ENCODE data around the gene TMEM132C.

TMEM132C gene

DNA sequence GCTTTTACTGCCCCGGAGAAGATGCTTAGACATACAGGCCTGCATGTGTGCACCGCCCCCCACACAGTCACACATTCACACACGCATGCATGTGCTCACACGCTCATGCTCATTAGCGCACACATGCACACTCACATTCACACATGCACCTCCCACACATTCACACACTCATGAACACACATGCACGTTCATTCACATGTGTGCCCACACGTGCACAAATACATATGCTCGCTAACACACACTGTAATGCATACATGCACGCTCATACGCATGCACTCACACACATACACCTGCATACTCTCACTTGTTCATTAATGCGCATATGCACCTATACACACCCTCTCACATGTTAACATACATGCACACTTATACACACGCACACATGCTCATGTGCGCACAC lies 21.9 kb downstream of the TMEM132C start:
- no peak for DNase-seq

DNA sequence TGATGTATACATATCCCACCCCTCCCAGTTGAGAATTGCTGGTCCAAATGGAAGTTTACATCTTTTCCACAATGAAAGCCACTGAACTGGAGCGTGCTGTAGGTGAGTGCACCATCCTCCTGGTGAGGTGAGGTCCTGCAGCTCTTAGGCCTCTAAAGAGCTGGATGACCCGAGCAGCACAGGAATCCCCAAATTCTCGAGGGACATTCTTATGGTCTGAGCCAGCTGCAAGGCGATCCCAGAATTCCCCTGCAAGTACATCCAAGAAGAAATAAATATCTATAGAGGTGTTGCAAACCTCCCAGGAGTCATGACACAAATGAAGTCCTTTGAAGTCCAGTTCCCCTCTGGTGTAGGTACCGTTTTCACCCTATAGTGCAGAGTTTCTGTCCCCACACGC lies 24.0 kb downstream of the TMEM132C start:
- no peak for DNase-seq

DNA sequence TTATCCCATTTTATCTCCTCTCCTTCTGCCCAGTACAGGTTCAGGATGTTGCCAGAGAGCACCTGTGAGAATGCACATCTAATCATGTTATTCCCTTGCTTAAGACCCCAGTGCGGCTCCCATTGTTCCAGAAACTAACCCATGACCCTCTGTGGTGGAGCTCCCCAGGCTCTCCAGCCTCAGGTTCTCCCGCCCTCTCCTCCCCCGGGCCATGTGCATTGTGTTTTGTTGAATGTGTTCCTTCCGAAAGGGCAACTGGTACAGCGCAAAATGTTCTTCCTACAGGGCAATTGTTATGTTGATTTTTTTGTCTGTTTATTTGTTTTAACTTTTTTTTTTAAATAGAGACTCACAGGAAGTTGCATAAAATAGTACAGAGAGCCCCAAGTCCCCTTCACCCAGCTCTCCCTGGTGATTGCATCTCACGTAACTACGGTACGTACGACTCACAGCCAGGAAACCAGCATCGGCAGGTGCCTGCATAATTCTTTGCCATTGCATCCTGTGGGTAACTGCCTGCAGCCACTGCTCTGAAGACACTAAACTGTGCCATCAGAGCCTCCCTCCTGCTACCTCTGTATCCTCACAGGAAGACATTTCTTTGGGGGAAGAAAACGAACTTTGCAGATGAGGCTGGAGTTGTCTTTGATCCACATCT lies 31.2 kb downstream of the TMEM132C start:
- DNase-seq: no peak

DNA sequence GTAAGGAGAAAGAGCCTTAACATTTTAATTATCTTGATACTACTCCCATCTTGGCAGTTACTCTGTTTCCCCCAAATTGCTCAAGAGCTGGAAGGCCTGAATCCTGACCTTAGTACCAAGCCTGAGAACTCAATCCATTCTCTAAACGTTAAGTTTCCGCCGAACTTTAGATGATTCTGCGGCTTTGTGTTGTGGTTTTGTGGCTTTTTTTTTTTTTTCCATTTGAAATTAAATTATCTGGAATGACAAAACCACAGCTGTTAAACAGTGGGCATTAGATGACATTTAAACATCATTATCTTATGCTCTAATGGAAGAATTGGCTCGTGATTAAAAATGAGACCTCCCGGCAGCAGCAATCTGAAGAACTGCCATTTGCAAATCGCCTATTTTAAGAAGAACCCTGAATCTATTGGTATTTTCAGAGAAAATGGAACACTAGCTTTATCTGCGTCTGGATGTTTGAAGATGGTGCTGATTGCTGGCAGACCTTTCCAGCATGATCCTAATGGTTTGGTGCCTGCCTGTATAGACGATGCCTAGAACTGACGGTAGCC lies 38.4 kb downstream of the TMEM132C start:
- DNase-seq: no peak

DNA sequence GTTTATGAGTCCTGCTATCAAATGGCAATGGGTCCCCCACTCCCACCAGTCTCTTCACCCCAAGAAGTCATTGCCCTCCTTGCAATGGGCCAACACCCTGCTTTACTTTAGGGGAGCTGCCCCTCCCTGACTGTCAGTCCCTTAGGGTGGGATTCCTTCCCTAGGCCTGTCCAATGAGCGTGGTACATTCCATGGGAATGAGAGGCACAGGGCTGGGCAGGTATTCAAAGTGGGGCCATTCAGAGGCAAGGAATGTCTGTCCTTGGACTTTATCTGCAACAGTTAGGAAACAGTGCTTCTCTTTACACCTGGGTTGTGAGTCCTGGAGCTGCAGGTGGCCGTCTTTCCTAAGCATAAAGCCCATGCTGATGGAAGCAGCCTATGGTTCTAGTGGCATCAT lies 40.8 kb downstream of the TMEM132C start:
- DNase-seq: no peak

DNA sequence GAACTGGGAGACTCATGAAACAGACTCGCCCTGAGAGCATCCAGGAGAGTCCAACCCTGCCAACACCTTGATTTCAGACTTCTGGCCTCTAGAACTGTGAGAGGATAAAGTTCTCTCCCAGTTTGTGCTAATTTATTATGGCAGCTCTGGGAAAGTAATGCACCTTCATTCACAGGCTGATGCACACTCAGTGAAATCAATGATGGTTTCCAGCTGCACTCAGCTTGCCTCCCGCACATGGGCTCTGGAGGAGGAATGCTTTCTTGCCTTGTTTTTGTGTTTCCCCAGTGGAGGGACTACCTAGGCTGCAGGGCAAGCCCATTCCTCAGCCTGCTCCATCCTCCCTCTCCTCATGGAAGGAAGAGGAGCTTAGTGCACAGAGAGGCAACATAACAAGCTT lies 45.7 kb downstream of the TMEM132C start:
- DNase-seq: no peak

DNA sequence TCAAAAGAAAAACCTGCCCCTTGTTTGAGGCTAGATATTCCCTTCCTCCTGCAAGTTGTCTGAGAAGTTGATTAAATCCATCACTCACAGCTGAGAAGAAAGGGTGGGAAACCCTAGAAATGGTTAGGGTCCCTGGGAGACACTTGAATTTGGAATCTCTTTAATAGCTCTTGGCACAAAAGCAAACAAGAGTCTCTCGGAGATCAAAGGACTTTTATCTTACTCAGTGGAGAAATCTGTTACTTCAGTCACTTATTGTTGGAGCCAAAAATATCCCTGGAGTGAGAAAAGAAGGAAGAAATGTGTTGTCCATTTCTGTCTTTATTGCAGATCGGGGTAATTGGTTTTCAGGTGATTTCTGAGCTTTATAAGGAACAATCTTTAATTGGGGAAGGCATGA lies 47.0 kb downstream of the TMEM132C start:
- DNase-seq: no peak

DNA sequence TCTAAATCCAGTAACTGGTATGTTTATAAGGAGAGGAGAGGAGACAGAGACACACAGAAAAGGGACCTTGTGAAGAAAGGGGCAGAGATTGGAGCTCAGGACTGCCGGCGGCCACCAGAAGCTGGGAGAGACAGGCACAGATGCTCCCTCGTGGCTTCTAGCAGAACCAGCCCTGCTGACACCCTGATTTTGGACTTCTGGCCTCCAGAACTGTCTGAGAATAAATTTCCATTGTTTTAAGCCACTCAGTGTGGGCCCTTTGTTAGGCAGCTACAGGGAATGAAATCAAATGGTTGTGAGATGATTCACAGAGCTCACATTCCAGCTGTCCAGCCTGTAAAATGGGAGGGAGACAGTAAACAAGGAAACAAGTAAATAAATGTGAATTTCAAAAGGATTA lies 47.6 kb downstream of the TMEM132C start:
- no peak for DNase-seq

DNA sequence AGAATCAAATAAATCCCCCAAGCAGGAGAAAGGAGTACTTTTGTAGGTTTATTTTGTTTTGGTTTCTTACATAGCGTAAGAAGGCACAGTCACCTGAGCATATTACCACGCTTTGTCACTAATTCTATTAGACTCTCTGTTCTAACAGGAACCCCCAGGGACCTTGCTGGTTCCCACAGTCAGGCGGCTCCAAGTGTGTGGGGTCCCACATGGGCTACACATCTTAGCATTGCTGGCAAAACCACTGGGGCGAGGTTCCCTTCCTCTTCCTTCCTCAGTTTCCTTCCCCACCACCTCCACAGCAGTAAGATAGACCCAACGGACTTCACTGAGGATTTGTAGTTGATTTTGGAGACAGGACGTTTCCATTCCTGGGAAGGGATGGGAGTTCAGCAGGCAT lies 49.1 kb downstream of the TMEM132C start:
- DNase-seq: no peak

DNA sequence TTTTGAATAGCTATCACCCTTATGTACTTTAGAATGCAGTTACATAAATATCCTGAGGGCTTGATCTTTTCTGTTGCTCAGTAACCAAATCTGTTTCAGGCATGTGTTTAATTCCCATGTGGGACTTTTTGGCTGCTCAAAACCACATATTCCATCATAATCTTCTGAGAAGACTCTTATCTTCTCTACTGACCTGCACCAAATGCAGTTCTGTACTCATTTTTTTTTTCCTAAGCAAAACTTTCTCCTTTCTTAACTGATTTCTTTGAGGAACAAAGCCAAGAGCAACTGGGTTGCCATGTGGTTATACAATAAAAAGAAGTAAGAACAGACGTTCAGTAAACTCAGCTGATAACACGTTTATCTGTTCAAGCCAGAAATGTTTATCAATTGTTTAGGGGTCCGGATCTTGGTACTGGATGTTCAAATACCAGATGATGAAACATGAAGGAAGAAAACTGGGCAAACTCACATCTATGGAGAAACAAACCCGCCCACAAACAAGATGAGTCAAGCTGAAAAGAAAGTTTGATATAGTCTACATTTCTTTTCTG lies 50.1 kb downstream of the TMEM132C start:
- DNase-seq: no peak

DNA sequence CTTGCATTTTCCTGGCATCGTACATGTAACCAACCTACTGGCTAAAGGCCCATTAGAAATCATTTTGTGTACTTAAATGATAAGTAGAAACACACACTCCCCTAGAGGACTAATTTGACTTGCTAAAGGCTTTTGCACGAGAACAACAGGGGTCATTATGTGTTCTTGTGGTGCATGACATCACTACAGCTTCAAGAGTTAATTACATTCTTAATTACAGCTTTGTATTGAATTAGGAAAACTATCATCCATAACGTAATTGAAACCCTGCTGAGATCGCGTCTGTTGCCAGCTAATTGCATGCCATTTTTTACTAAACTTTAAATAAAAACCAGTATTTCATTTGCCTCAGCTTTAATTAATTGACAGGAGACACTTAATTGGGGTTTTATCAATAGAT lies 51.4 kb downstream of the TMEM132C start:
- DNase-seq: no peak

DNA sequence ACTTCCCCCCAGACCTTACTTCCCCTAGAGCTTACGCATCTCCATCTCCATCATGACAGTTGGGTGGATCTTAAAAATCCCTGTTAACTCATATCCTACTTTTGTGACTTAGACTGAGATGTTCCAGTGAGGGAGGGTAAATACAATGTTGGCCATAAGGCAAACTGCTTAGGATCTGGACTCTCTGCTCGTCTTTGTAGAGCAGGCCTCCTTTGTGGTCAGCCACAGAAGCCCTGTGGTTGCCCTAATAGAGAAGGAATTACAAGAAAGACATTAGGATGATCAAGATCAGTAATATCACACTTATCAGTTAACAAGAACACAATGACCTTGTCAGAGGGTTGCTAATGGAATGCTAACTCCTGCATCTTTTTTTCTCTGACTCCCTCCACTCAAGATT lies 52.0 kb downstream of the TMEM132C start:
- no peak for DNase-seq

DNA sequence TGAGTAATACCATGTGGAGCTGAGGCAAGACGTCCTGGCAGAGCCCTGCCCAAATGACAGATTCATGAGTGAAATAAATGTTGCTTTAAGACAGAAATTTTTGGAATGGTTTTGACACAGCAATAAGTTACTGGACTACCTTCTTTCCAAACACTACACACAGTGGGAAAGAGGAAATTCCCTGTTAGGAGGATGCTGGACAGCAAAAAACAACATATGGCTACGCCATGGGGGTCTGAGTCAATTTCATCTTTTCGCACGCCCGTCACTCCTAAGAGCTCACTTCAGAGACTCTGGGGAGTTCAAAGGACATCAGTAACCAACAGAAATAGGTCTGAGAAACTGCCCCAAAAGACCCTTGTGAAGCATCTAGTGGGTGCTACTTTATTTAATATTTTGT lies 55.4 kb downstream of the TMEM132C start:
- DNase-seq: no peak

DNA sequence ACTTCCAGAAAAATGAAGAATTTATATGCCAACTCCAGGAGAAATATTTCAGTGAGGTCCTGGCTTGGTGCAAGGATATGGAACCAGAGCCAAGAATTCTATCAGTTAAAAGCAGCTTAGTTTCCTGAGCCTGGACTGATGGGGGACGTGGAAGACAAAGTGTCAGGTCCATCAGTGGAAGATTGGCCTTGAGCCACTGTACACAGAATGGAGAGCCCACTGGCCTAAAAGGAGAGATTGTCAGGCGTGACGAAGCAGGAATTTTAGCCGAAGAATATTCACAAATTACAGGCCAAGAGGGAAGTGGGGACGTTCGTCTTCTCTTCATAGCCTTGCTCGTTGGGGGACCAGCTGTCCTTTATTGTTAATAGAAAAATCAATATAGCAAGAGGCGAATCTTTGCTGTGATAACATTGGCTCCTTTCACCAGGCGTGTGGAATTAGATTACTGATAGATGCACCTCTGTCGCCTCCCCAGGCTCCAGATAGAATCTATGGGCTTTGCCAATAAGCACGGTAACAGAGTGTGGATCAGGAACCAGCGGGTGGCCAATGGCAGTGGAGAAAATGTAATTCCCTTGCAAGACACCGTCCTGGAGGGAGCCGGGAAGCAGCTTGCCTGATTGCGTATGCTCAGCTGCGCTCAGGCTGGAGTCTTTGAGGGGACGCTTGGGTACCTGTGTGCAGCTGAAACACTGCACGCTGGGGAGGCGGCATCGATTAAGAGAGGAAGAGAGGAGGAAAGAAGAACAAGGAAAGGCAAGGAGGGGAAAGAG lies 56.4 kb downstream of the TMEM132C start:
- no peak for DNase-seq

DNA sequence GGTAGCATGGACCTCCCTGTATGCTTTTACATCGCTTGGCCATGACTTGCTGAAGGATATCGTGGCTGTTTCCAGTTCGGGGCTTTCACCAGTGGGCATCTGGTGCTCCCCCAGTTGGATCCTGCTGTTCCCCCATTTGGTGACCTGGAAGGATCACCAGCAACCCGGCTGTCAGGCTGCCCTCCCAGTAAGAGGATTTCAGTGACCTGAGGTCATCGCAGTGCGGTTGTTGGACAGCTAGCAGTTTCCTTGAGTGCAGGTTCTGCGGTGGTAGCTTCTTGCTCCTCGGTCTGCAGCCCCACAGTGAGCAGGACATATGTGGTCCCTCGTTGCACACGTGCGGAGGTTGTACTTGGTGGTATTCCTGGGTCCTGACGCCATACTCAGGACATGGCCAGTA lies 58.7 kb downstream of the TMEM132C start:
- no peak for DNase-seq

DNA sequence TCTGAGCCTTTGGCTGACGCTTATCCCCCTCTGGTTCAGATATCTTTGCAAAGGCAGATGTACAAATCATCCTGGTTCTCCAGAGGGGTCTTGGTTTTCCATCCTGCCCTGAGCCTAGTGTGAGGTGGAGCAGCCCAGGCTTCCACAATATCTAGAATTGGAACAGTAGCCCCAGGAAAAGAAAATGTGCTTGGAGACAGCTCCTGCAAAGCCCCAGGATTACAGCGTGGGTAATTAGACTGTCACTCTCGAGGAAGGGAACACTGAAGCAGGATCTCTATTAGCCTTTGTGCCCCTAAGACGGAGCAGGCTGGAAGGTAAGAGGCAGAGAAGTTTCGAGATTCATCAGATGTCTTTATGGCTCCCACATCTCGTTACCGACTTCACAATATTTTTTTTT lies 59.4 kb downstream of the TMEM132C start:
- no peak for DNase-seq

DNA sequence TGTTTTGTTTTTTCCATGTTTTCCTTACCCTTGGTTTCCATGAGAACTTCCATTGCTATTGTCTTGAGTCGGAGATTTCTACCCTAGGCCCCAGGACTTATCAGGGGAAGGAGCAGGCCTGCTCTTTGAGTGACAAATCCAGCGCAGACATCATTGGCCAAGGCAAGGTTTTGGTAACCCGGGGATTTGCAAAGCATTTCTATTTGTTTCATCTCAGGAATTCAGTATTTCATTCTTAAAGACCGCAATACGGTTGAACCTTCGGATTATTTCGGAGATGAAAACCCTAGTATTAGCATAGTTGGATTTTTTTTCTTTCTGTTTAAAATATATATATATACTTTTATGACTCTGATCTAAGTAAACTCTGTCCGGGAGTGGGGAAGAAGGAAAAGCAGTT lies 62.0 kb downstream of the TMEM132C start:
- DNase-seq: no peak

DNA sequence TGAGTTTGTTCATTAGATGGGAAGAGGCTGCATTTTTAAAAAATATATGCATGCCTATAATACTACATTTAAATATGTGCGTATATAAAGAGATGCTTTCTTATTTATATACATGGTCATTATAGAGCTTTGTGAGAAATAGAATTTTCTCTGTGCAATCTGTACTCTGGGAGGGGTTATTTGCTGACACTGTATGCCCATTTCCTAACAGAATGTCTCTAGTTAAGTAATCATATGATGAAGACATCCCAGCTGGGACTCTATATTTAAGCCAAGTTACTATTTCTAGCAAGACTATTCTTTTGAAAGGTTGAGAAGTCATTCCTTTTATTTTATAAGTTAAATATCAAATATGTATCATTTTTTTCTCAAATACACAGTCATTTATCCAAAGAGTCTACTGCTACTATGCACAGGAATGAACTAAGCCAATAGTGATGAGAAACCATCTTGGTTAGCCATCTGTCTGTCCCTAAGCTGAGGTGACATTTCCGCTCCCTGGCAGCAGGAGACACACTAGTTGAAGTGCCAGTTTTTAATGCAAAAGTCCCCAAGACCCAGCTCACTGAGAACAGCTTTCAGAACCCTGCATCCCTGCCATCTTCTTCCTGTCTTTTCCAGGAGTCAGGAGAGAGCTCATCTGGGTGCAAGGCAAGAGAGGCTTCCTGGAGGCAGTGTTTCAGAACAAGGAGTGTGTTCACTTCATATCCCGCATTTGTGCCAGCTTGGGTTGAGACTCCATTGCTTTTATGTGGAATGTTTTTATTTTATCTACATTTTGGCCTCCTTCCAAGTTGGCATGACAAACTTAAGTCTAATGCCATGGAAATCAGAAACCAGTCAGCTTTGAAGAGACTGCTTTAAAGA lies 69.5 kb downstream of the TMEM132C start:
- DNase-seq: no peak

DNA sequence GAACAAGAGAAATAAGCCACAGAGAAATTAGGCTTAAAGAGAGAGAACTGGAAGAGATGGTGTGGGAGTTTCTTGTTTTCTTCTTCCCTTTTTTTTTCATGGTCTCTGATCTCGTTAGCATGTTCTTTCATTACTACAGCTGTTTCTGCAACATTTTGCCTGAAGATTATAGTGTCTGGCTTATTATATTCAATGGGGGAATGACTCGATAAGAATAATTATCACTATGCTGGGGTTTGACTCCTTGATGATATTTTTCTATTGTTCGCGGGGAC lies 70.0 kb downstream of the TMEM132C start:
- DNase-seq: no peak

DNA sequence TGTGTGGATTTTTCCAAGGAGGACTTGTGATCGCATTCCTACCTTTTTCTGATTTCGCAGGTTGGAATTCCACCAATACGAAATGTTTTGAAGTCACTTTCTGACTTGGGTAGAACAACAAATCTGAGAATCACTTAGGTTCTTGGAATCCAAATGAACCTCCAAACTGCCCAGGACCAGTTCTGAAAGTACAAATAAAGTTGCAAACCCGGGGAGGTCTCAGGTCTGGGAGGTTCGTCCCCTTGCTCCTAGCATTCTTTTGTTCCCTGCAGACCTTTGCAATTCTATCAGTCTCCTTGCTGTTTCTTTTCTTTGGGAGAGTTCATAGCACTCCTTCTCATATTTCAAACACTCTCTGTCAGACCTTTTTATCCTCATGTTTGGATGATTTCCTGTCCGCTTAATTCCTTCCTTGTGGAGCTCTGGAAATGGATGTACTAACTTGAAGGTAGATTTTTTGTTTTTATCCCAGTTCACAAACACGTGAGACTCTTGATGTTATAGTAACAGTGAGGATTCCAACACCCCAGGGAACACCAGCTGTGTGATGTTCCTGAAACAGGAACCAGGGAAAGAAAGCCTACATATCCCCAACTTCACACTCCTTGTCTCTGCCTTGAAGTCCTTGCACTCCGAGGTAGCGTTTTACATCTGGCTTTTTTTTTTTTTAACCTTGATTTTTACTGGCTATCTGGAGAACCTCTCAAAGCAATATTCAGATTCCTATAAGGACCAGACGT lies 70.6 kb downstream of the TMEM132C start:
- DNase-seq: no peak

DNA sequence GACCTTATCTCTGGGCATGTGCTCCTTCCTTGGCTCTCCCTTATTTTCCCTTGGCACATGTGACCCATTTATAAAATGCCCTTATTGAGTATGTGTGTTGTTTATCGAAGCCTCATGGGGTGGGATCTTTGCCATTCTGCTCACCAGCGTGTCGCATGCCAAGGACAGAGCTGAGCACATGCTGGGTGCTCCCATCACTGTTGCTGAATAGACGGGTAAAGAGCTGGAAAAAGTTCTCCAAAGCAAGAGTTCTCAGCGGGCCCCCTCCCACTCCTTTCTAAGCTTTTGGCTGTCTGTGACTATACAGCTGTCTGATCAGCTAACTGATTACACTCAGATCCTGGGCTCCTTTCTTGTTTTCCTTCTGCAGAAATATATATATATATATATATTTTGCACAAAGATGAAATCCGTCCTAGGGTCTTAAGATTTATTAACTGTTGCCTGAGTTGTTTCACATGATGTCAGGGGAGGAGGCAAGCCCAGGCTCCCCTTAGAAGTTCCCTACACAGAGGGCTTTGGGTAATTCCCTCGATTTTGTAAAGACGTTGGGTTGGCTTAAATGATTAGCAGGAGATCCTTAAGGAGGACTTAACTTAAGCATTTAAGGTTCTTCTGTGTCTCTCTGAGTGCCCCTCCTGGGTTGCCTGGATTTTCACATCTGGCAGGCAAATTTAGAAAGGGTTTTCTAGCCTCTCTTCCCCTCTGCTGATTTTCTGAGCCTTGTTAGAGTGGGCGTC lies 71.6 kb downstream of the TMEM132C start:
- DNase-seq: no peak

DNA sequence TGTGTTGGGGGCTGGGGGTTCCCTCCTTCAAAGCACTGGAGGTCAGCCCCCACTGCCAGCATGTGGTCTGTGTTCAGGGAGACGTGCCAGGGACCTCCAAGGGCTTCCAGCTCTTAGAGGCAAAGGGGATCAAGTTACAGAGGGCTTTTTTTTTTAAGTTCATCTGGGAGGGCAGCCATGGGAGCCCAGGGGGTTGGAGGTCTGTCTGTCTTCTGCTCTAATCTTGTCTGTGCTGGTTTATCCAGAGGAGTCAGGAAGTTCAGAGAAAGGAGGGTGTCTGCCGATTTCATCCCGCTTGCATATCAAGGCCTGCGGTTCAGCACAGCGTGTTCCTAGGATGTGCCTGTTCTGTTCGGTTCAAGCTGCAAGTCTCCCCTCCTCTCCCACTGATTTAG lies 72.2 kb downstream of the TMEM132C start:
- DNase-seq: no peak

All from activated CD4-positive, alpha-beta T cell treated with anti-CD3 and anti-CD28 coated beads, Interleukin-2, amount 50 U/mL, for 48 hours (primary cell).